Gastroesophageal sphincter (tissue), 4 donors: ENCODE results near the gene FAM131C. TPM values are rescaled to one million over a fixed set of nuclear protein-coding genes. Genes with fewer than 3 reads are reported as not detected.
"Not testable (repeated sequence)": the region's sequence is repeated elsewhere in the genome, so short reads cannot be mapped to it uniquely, and the experiment has no call there.

Experiments
- ATAC-seq: fragments of 150-250 bp; one replicate; pipeline ENCODE4 v1.9.1; 2016; ENCODE audit warnings: mild to moderate bottlenecking, moderate library complexity
- H3K27ac ChIP-seq, 4 donors: fragments of 200-600 bp; sonication (generic) in 3 of 4; 1 replicate in 3 of 4; 2 replicates in 1 of 4; pipeline ENCODE4 v1.5.1; 2016 to 2019
- H3K27me3 ChIP-seq: fragments of 200-600 bp; sonication (generic); one replicate; pipeline ENCODE4 v1.5.1; 2019
- H3K36me3 ChIP-seq, 2 donors: fragments of 200-600 bp; sonication (generic); one replicate each; pipeline ENCODE4 v1.5.1; 2019; ENCODE audit warnings: control low read depth in 1 of 2
- H3K4me1 ChIP-seq, 3 donors: fragments of 200-600 bp; sonication (generic); 1 replicate in 2 of 3; 2 replicates in 1 of 3; pipeline ENCODE4 v1.5.1; 2016 to 2019; ENCODE audit warnings: control low read depth in 2 of 3
- H3K4me3 ChIP-seq, 2 donors: fragments of 200-600 bp; sonication (generic); one replicate each; pipeline ENCODE4 v1.5.1; 2019; ENCODE audit warnings: mild to moderate bottlenecking in 1 of 2, moderate library complexity in 1 of 2
- H3K9me3 ChIP-seq, 3 donors: fragments of 200-600 bp; sonication (generic); one replicate each; pipeline ENCODE4 v1.5.1; 2017 to 2019; ENCODE audit warnings: control low read depth in 2 of 3
- EP300 ChIP-seq: sonication (generic); formaldehyde crosslinking; IDR thresholded peaks from one replicate; pipeline ENCODE4 v1.6.1; 2017; ENCODE audit warnings: antibody characterized with exemption, mild to moderate bottlenecking
- POLR2A ChIP-seq, 2 donors: fragments of 450-650 bp; IDR thresholded peaks; one replicate each; pipeline ENCODE4 v1.6.1; 2017; ENCODE audit warnings: antibody characterized with exemption in 2 of 2, mild to moderate bottlenecking in 2 of 2, moderate library complexity in 1 of 2
- POLR2AphosphoS5 ChIP-seq: sonication (generic); formaldehyde crosslinking; IDR thresholded peaks from one replicate; pipeline ENCODE4 v1.6.1; 2017; ENCODE audit warnings: antibody characterized with exemption
- WGBS, 2 donors: methylation state at CpG; one replicate each; pipeline ENCODE4 v1.1.5; 2018; ENCODE audit warnings: low coverage in 1 of 2; 5-methylcytosine and 5-hydroxymethylcytosine counted together
- total RNA-seq, 4 donors: library from RNA; depleted of rRNA; stranded (reverse); fragments of >200 nt; gene quantifications; one replicate each; pipeline ENCODE4 v1.1.0, GENCODE V29; 2016
- TF ChIP-seq, protein P1 (sequence below), 4 experiments: fragments of 200-600 bp in 2 of 4; fragments of 450-650 bp in 2 of 4; sonication (generic) in 1 of 4; IDR thresholded peaks; one replicate each; pipeline ENCODE4 v1.5.1; 2017 to 2019; ENCODE audit warnings: antibody characterized with exemption in 4 of 4, mild to moderate bottlenecking in 2 of 4, moderate library complexity in 2 of 4

FAM131C gene
- total RNA-seq, 4 donors from 2014 or later, result not detected

DNA sequence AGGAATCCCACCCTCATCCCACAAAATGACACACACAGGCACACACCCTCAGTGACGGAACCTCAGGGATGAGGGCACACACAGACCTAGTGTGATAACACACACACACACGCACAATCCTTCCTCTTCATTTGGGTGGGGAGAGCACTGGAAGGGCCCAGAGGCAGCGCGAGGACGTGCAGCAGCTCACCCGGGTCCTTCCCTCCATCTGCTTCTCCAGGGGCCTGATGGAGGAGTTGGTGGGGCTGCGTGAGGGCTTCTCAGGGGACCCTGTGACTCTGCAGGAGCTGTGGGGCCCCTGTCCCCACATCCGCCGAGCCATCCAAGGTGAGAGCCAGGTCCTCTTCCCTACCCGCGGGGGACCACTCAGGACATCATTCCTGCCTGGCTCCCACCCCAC is 51.1 kb downstream of the FAM131C start:
- Histone ChIP-seq H3K4me3 (no peak overlapping the region), H3K4me1 (peaks cover 18 to 62% (median 35%) of the 10 kb centered on the region in 3 donors), H3K9me3 (no peaks in the 10 kb centered on the region), H3K36me3 (no peaks in the 10 kb centered on the region), H3K27me3 (no peaks in the 10 kb centered on the region), H3K27ac (peak overlapping the region in 3 of 4 donors; percentile 91 to 95 (median 92))
- ATAC-seq, result no peak
- TF ChIP-seq POLR2AphosphoS5, result no peak
- no peak for TF ChIP-seq EP300
- TF ChIP-seq, protein P1, sequence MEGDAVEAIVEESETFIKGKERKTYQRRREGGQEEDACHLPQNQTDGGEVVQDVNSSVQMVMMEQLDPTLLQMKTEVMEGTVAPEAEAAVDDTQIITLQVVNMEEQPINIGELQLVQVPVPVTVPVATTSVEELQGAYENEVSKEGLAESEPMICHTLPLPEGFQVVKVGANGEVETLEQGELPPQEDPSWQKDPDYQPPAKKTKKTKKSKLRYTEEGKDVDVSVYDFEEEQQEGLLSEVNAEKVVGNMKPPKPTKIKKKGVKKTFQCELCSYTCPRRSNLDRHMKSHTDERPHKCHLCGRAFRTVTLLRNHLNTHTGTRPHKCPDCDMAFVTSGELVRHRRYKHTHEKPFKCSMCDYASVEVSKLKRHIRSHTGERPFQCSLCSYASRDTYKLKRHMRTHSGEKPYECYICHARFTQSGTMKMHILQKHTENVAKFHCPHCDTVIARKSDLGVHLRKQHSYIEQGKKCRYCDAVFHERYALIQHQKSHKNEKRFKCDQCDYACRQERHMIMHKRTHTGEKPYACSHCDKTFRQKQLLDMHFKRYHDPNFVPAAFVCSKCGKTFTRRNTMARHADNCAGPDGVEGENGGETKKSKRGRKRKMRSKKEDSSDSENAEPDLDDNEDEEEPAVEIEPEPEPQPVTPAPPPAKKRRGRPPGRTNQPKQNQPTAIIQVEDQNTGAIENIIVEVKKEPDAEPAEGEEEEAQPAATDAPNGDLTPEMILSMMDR (IDR thresholded peaks at IDR 0.05), result no peak
- no peak for TF ChIP-seq POLR2A (IDR thresholded peaks at IDR 0.05)
- WGBS, 2 donors, result 67 to 100% methylated on average over 1 to 5 of the region's 11 CpGs

DNA sequence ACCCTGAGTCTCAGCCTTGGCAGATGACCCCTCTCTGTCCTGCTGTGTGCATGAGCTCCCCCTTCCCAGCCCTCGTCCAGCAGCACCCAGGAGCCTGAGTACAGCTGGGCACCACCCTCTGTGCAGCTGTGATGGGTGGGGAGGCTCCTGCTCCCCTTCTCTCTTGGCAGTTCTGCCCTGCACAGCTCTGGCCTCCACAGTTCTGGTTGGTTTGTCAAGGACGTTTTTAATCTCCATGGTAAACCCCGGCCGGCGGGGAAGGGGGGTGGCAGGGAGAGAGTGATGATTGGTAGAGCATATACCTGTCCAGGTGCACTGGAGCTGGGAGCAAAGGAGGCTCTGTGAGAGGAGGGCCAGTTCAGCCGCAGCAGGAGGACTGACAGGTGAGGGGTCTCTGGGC is 51.8 kb downstream of the FAM131C start, which contains the start of gene CLCNKA:
CLCNKA (plus strand) TSS at position 356 of the 400 bp plus-strand sequence. CDS start 584 bp downstream, outside the sequence.
- Histone ChIP-seq H3K4me1 (peaks cover 18 to 62% (median 28%) of the 10 kb centered on the region in 3 donors), H3K27ac (peak within 1 kb of the TSS in 3 of 4 donors; percentile 91 to 95 (median 92)), H3K4me3 (no peak within 1 kb of the TSS), H3K27me3 (no peaks in the 10 kb centered on the region), H3K9me3 (no peaks in the 10 kb centered on the region), H3K36me3 (no peaks in the 10 kb centered on the region)
- ATAC-seq, result no peak
- 67% methylated on average over 2 of the region's 6 CpGs; no CpG with 5 or more reads in 1 of the 2 donors for WGBS, 2 donors
- no peak for TF ChIP-seq POLR2AphosphoS5
- TF ChIP-seq, protein P1 (IDR thresholded peaks at IDR 0.05), result no peak
- TF ChIP-seq EP300, result no peak
- no peak for TF ChIP-seq POLR2A (IDR thresholded peaks at IDR 0.05)

DNA sequence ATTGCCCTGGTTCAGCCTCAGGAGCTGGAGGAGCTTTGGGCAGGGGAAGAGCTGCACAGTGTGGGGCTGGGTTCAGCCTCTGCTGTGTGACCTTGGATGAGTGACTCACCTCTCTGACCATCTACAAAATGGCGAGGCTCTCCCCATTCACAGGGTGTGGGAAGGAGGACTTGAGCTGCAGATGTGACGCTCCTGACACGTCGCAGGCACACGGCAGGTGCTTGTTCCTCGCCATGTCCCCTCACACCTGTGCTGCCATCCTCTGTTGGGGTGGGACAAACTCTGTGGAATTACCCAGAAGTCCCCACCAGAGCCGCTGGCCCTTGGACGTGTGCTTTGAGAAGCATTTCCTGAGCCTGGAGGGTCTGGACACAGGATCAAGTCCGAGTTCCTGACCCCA is 52.6 kb downstream of the FAM131C start:
- peaks cover 18 to 64% (median 26%) of the 10 kb centered on the region in 3 donors for H3K4me1 ChIP-seq
- not testable (repeated sequence) for H3K9me3 ChIP-seq, H3K27me3 ChIP-seq, ATAC-seq, H3K4me3 ChIP-seq, H3K36me3 ChIP-seq
- WGBS, 2 donors, result 20% methylated on average over 1 of the region's 9 CpGs; no CpG with 5 or more reads in 1 of the 2 donors
- H3K27ac ChIP-seq, result peak overlapping the region in 3 of 4 donors; percentile 91 to 95 (median 92)

DNA sequence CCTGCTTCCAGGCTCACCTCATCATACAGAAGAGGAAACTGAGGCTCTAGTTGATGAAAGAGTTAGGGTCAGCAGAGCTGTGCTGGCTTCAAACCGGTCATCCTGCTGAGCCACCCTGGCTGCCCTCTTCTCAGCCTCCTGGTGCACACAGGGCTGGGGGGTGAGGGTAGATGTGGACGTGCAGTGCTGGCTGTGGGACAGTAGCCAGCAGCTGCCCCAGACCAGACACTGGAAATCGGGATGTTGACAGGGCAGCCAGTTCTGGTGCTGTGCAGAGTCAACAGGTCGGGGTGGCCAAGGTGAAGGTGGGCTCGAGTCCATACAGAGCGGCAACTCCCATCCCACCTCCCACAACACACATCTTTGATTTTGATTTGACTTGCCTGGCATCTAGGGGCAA is 53.1 kb downstream of the FAM131C start:
- Histone ChIP-seq H3K9me3 (no peaks in the 10 kb centered on the region), H3K4me1 (peaks cover 18 to 69% (median 30%) of the 10 kb centered on the region in 3 donors), H3K36me3 (no peaks in the 10 kb centered on the region), H3K4me3 (no peak overlapping the region), H3K27me3 (no peaks in the 10 kb centered on the region), H3K27ac (peak overlapping the region; percentile 86 to 95 (median 92))
- no peak for TF ChIP-seq EP300
- TF ChIP-seq POLR2AphosphoS5, result no peak
- no peak for TF ChIP-seq POLR2A (IDR thresholded peaks at IDR 0.05)
- TF ChIP-seq, protein P1 (IDR thresholded peaks at IDR 0.05), result no peak
- 48% methylated on average over 3 of the region's 6 CpGs; no CpG with 5 or more reads in 1 of the 2 donors for WGBS, 2 donors
- no peak for ATAC-seq

DNA sequence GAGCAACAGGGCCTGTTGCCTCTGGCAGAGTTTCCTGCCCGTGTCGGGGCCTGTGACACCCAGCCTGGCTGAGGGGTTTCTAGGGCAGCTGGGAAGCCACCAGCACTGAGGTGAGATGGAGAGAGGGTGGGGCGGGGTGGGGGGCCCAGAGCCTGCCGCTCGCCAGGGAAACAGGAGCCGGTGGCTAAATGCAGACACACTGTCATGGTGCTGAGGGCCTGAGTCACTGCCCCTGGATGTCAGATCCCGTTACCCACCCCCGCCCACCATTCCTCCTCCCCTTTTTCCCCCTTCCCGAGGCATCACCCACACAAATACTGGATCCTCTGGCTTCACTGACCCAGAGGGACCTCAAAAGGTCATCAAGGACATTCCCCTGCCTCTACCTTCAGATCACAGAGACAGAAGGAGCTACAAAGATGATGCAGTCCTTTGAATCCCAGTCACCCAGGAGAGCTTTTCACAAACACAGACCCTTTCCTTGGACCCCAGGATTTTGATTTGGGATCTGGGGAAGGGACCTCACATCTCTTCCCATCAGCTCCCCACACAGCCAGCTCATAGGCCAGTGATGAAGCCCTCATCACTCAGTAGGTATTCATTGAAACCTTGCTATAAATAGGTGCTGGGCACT is 53.7 kb downstream of the FAM131C start:
- no peaks in the 10 kb centered on the region for H3K27me3 ChIP-seq
- H3K36me3 ChIP-seq, result no peaks in the 10 kb centered on the region
- no CpG with 5 or more reads among the region's 9 CpGs for WGBS, 2 donors
- no peak overlapping the region for H3K4me3 ChIP-seq
- H3K4me1 ChIP-seq, result peaks cover 18 to 75% (median 33%) of the 10 kb centered on the region in 3 donors
- ATAC-seq, result no peak
- peak overlapping the region; percentile 86 to 95 (median 92) for H3K27ac ChIP-seq
- TF ChIP-seq, protein P1 (IDR thresholded peaks at IDR 0.05), result no peak
- TF ChIP-seq EP300 (no peak), POLR2A (IDR thresholded peaks at IDR 0.05) (no peak), POLR2AphosphoS5 (no peak)
- no peaks in the 10 kb centered on the region for H3K9me3 ChIP-seq
